ENCODE data around the gene KMT2C.
"Not testable (repeated sequence)": the region's sequence is repeated elsewhere in the genome, so short reads cannot be mapped to it uniquely, and the experiment has no call there.

KMT2C gene

GRCh38 chr7:152441168-152441567, 5.4 kb upstream of the KMT2C start:
- not testable (repeated sequence) for DNase-seq (ENCODE audit: low spot score)

DNA sequence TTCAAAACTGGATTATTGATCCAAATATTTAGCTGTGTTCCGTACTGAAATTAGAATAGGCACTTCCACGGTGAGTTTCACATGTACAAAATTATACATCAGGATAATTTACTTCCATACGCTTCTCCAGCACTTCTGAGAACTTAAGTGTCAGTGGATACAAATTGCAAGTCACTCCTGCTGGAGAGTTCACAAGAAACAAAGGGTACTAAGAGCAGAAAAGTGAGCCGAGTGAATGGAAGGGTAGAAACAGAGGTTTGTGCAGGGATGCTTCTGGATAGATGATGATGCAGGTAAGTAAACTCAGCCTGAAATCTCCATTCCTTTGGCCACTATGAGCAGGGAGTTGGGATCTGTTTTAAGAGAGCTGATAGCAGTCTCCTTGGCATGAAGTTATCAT, 2.2 kb upstream of the KMT2C start:
- not testable (repeated sequence) for DNase-seq (ENCODE audit: low spot score)

- not testable (repeated sequence) for DNase-seq (ENCODE audit: low spot score)
Measured at GRCh38 chr7:152436931-152437575, 1.2 kb upstream of the KMT2C start.

- DNase-seq (ENCODE audit: low spot score) = peak; percentile 97
Measured at GRCh38 chr7:152436111-152436930, 518 bp upstream of the KMT2C start.

- DNase-seq (ENCODE audit: low spot score) = peak; percentile 54
Measured at GRCh38 chr7:152434511-152435383, 1.1 kb downstream of the KMT2C start.

GRCh38 chr7:152433721-152434490, 1.9 kb downstream of the KMT2C start:
- DNase-seq (ENCODE audit: low spot score) = not testable (repeated sequence)

- DNase-seq (ENCODE audit: low spot score) = not testable (repeated sequence)
Measured at GRCh38 chr7:152432735-152433134, 3.1 kb downstream of the KMT2C start.

- no peak for DNase-seq (ENCODE audit: low spot score)
Measured at GRCh38 chr7:152430854-152431253, 4.9 kb downstream of the KMT2C start.

DNA sequence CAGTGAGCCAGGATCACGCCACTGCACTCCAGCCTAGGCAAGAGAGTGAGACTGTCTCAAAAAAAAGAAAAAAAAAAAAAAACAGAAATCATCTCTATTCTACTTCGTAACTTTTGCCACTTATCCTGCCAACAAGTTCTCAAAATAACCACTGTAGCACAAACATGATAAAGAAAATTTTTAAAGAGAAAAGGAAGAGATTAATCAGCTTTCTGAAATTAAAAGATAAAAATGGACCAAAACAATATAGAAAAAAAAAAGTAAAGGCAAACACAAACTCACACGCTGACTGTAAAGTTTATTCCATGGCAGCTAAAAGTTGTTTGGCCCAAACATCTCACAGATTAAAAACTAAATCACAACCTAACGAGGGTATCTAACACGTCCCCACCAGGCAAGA, 5.7 kb downstream of the KMT2C start:
- not testable (repeated sequence) for DNase-seq (ENCODE audit: low spot score)

DNA sequence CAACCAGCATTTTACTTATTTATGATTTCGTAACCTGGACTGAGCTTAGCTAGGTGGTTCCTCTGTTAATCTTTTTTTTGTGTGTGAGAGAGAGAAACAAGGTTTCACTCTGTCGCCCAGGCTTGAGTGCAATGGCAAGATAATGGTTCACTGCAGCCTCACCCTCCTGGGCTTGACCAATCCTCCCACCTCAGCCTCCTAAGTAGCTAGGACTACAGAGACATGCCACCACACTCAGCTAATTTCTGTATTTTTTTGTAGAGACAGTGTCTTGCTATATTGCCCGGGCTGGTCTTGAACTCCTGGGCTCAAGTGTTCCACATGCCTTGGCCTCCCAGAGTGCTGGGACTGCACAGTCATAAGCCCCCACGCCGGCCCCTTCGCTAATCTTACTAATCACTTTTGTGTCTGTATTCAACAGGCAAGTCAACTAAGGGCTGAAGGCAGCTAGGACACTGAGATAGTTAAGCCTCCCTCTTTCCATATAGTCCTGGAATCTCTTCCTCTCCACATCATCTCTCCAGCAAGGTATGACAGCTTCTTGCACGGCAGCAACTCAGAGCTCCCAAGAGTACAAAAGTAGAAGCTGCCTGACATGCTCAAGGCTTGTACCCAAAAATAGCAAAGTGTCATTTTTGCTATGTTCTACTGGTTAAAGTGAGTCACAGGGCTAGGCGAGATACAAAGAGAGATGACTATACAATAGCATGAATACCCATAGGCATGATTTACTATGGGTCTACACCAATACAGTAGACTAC, 11.3 kb downstream of the KMT2C start:
- no peak for DNase-seq (ENCODE audit: low spot score)

- no peak for DNase-seq (ENCODE audit: low spot score)
Measured at GRCh38 chr7:152423991-152424347, 11.8 kb downstream of the KMT2C start.

DNA sequence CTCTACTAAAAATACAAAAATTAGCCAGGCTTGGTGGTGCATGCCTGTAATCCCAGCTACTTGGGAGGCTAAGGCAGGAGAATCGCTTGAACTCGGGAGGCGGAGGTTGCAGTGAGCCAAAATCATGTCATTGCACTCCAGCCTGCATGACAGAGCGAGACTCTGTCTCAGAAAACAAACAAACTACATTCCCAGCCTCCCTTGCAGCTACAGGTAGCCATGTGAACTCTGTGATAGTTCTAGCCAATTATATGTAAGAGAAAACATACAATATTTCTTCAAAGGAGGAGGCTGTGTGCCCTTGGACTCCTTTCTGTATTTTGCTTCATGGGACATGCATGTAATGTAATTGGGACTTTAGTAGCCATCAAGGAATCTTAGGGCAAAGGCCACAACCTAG, 12.6 kb downstream of the KMT2C start:
- DNase-seq (ENCODE audit: low spot score) = not testable (repeated sequence)

- not testable (repeated sequence) for DNase-seq (ENCODE audit: low spot score)
Measured at GRCh38 chr7:152420950-152421349, 14.9 kb downstream of the KMT2C start.

DNA sequence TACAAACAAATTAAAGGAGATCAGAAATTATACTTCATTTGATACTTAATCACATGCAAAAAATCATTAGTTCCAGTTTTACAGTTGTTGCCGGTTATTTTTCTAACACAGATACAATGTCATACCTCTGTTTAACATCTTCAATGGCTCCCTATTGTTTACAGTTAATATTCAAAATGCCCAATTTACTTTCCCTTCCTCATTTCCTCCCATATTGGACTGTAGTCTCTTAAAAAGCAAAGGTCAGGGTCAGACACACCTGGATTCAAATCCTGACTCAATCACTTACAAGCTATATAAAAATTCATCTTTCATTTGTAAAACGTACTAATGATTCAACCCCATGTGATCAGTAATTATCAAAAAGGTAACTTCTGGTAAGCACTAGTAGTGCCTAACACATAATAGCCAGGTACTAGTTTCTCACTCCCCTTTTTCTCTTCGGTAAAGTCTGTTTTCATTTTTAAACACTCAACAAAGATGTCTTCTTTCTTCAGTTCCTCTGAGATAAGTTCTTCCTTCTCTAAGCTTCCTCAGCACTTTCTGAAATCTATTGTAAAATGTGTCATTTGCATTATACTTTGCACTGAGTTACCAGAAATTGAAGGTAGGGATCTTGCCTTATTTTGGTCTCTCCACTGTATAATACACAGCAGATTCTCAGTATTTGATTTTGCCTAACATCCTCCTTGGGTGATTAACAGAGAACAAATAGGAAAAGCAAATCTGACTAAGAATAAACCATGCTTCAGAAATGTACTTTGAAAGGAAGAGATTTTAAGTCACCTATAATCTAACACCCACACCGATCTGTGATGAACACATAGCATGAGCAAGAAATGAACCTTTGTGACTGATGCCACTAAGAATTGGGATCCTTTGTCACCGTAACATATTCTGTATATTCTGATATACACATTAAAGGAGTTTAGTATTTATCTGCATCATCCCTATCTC, 16.1 kb downstream of the KMT2C start:
- DNase-seq (ENCODE audit: low spot score) = no peak

DNA sequence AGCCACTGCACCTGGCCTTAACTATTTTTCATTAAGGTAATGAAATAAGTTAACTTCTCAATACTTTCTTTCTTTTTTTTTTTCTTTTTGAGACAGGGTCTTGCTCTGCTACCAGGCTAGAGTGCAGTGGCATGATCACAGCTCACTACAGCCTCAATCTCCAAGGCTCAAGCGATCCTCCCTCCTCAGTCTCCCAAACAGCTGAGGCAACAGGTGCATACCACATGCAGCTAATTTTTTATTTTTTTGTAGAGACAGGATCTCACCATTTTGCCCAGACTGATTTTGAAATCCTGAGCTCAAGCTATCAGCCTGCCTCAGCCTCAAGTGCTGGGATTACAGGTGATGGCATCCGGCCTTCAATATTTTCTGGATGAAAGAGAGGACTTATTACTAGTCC, 21.0 kb downstream of the KMT2C start:
- DNase-seq (ENCODE audit: low spot score) = no peak

- no peak for DNase-seq (ENCODE audit: low spot score)
Measured at GRCh38 chr7:152411389-152411788, 24.4 kb downstream of the KMT2C start.

- DNase-seq (ENCODE audit: low spot score) = no peak
Measured at GRCh38 chr7:152406491-152406890, 29.3 kb downstream of the KMT2C start.

DNA sequence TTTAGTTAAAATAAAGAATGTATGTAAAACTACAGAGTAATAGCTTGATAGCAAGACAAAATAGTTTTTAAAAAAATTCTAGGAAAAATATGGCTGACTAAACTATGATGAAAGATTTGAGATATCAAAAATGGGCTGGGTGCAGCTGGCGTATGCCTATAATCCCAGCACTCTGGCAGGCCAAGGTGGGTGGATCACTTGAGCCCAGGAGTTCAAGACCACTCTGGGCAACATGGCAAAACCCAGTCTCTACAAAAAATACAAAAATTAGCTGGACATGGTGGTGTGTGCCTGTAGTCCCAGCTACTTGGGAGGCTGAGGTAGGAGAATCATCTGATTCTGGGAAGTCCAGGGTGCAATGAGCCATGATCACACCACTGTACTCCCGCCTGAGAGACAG, 29.8 kb downstream of the KMT2C start:
- not testable (repeated sequence) for DNase-seq (ENCODE audit: low spot score)

DNA sequence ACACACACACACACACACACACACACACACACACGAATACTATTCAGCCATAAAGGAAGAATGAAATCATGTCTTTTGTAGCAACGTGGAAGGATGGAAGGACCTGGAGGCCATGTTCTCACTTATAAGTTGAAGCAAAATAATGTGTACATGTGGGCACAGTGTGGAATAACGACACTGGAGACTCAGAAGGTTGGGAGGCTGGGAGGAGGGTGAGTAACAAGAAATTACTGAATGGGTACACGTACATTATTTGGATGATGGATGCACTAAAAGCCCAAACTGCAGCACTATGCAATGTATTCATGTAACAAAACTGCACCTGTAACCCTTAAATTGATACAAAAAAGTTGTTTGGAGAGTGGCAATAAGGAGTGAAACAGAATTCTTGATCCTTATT, 32.1 kb downstream of the KMT2C start:
- no peak for DNase-seq (ENCODE audit: low spot score)
